Prostate gland (tissue), 2 donors: ENCODE results near the gene GPD1. TPM values are rescaled to one million over a fixed set of nuclear protein-coding genes. Genes with fewer than 3 reads are reported as not detected.
"Not testable (repeated sequence)": the region's sequence is repeated elsewhere in the genome, so short reads cannot be mapped to it uniquely, and the experiment has no call there.

Source experiments
- DNase-seq: peaks from one replicate; pipeline ENCODE4 v3.0.0-alpha.2; 2019; ENCODE audit warnings: low spot score
- H3K27ac ChIP-seq, 2 donors: fragments of 200-600 bp; sonication (generic); 2 replicates each; pipeline ENCODE4 v1.5.1; 2017 to 2019
- H3K27me3 ChIP-seq: fragments of 200-600 bp; sonication (generic); replicated peaks from 2 replicates; pipeline ENCODE4 v1.5.1; 2019; ENCODE audit not compliant: insufficient read depth
- H3K36me3 ChIP-seq, 2 donors: fragments of 200-600 bp; sonication (generic); 1 replicate in 1 of 2; 2 replicates in 1 of 2; pipeline versions ENCODE4 v1.5.1 to v1.8.1; 2017 to 2019
- H3K4me1 ChIP-seq: fragments of 200-600 bp; sonication (generic); replicated peaks from 2 replicates; pipeline ENCODE4 v1.5.1; 2019
- H3K4me3 ChIP-seq, 2 donors: fragments of 200-600 bp; sonication (generic); 2 replicates each; pipeline ENCODE4 v1.5.1; 2017 to 2019
- H3K9me3 ChIP-seq: fragments of 200-600 bp; sonication (generic); 2 replicates; pipeline ENCODE4 v1.5.1; 2017
- POLR2A ChIP-seq: fragments of 450-650 bp; IDR thresholded peaks from one replicate; pipeline ENCODE4 v1.6.1; 2016; ENCODE audit warnings: antibody characterized with exemption, mild to moderate bottlenecking
- POLR2AphosphoS5 ChIP-seq: sonication (generic); formaldehyde crosslinking; IDR thresholded peaks from one replicate; pipeline ENCODE4 v1.6.1; 2017; ENCODE audit warnings: antibody characterized with exemption
- WGBS: methylation state at CpG from one replicate; pipeline ENCODE4 v1.1.5; 2018; 5-methylcytosine and 5-hydroxymethylcytosine counted together
- intact Hi-C: fragments of 100-400 bp; cut with DNase I; formaldehyde crosslinking; loops from one replicate; pipeline ENCODE4 v1.14.2; 2022
- total RNA-seq, 2 donors: library from RNA; depleted of rRNA; stranded (reverse); fragments of >200 nt; gene quantifications; one replicate each; pipeline ENCODE4 v1.1.0, GENCODE V29; 2016
- TF ChIP-seq, protein P1 (sequence below), 4 experiments: fragments of 200-600 bp in 2 of 4; fragments of 450-650 bp in 2 of 4; sonication (generic) in 2 of 4; IDR thresholded peaks; 1 replicate in 3 of 4; 2 replicates in 1 of 4; pipeline ENCODE4 v1.5.1; 2016 to 2019; ENCODE audit warnings: antibody characterized with exemption in 4 of 4, mild to moderate bottlenecking in 2 of 4, moderate library complexity in 2 of 4

The GPD1 gene
- total RNA-seq, 2 donors from 2014 or later = 0.27 to 3.4 TPM

DNA sequence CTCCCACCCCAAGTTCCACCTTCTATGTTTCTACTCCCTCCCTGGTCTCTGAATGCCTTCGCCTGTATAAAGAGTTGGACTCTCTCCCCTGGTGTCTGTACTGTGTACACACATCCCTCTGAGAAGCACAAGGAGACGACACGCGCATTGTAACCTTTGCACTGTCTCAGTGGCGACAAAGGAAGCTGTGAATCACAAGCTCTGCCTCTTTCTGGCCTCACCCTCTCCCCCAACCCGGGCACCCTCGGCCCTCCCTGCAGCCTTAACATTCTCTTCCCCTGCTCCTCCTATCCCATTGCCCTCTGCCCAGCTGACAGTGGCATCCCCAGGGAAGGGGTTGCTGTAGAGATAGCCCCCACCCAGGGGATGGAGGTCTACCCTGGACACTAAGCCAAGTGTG, 21.2 kb upstream of the GPD1 start:
- no peak for DNase-seq
- H3K4me1 ChIP-seq = no peaks in the 10 kb centered on the region
- TF ChIP-seq POLR2AphosphoS5 (no peak), POLR2A (no peak)
- TF ChIP-seq, protein P1, sequence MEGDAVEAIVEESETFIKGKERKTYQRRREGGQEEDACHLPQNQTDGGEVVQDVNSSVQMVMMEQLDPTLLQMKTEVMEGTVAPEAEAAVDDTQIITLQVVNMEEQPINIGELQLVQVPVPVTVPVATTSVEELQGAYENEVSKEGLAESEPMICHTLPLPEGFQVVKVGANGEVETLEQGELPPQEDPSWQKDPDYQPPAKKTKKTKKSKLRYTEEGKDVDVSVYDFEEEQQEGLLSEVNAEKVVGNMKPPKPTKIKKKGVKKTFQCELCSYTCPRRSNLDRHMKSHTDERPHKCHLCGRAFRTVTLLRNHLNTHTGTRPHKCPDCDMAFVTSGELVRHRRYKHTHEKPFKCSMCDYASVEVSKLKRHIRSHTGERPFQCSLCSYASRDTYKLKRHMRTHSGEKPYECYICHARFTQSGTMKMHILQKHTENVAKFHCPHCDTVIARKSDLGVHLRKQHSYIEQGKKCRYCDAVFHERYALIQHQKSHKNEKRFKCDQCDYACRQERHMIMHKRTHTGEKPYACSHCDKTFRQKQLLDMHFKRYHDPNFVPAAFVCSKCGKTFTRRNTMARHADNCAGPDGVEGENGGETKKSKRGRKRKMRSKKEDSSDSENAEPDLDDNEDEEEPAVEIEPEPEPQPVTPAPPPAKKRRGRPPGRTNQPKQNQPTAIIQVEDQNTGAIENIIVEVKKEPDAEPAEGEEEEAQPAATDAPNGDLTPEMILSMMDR (IDR thresholded peaks at IDR 0.05) = no peak
- WGBS = 72% methylated on average over 7 of the region's 7 CpGs
- intact Hi-C loops = no loop called here
- no peaks in the 10 kb centered on the region for H3K9me3 ChIP-seq
- no peak overlapping the region for H3K27ac ChIP-seq
- H3K4me3 ChIP-seq = no peak overlapping the region
- no peaks in the 10 kb centered on the region for H3K36me3 ChIP-seq
- no peaks in the 10 kb centered on the region for H3K27me3 ChIP-seq

- no peak overlapping the region for H3K27ac ChIP-seq
- WGBS = 74% methylated on average over 1 of the region's 1 CpG
- TF ChIP-seq, protein P1 (IDR thresholded peaks at IDR 0.05) = no peak
- no peak for TF ChIP-seq POLR2A
- no peak for TF ChIP-seq POLR2AphosphoS5
- H3K9me3 ChIP-seq = no peaks in the 10 kb centered on the region
- intact Hi-C loops = no loop called here
- no peaks in the 10 kb centered on the region for H3K36me3 ChIP-seq
- no peaks in the 10 kb centered on the region for H3K27me3 ChIP-seq
- no peak overlapping the region for H3K4me3 ChIP-seq
- no peaks in the 10 kb centered on the region for H3K4me1 ChIP-seq
- DNase-seq = no peak
Observed at GRCh38 chr12:50083301-50083700, 20.5 kb upstream of the GPD1 start.

DNA sequence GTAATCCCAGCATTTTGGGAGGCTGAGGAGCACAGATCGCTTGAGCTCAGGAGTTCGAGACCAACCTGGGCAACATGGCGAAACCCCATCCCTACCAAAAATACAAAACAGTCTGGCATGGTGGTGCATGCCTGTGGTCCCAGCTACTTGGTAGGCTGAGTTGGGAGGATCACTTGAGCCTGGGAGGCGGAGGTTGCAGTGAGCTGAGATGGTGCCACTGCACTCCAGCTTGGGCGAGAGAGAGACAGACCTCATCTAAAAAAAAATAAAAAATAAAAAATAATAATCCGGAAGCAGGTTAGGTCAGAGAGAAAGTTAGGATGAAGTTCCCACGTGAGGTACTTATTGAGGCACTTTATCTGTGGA, 19.4 kb upstream of the GPD1 start:
- WGBS = 39% methylated on average over 7 of the region's 7 CpGs
- H3K36me3 ChIP-seq, H3K4me1 ChIP-seq, intact Hi-C loops, H3K27me3 ChIP-seq, H3K9me3 ChIP-seq, DNase-seq: not testable (repeated sequence)
- Histone ChIP-seq H3K4me3 (peak overlapping the region; percentile 91 to 99), H3K27ac (peak overlapping the region; percentile 95 to 97)

- Histone ChIP-seq H3K36me3 (peaks cover 0 to under 1% of the 10 kb centered on the region in 2 donors), H3K9me3 (no peaks in the 10 kb centered on the region), H3K4me1 (no peaks in the 10 kb centered on the region), H3K4me3 (peak within 1 kb of the TSS; percentile 91 to 99), H3K27ac (peak within 1 kb of the TSS; percentile 95 to 97), H3K27me3 (no peaks in the 10 kb centered on the region)
- under 1% methylated on average over 59 of the region's 69 CpGs for WGBS
- DNase-seq = peak; percentile 90
- TF ChIP-seq POLR2AphosphoS5 (peak; percentile 61), POLR2A (no peak)
- TF ChIP-seq, protein P1 (IDR thresholded peaks at IDR 0.05) = peak in 3 of 4 experiments; percentile 45 to 57 (median 53)
- intact Hi-C loops = loop anchor here (5.0 kb wide), 1 partner anchor 82 kb away; the partner anchor contains the start of gene CERS5
Observed at GRCh38 chr12:50084775-50085614, 18.8 kb upstream of the GPD1 start, which contains the start of gene SMARCD1. Gene SMARCD1, plus strand, starts transcription at chr12:50085342. Its CDS starts 28 bp downstream, at chr12:50085370.

DNA sequence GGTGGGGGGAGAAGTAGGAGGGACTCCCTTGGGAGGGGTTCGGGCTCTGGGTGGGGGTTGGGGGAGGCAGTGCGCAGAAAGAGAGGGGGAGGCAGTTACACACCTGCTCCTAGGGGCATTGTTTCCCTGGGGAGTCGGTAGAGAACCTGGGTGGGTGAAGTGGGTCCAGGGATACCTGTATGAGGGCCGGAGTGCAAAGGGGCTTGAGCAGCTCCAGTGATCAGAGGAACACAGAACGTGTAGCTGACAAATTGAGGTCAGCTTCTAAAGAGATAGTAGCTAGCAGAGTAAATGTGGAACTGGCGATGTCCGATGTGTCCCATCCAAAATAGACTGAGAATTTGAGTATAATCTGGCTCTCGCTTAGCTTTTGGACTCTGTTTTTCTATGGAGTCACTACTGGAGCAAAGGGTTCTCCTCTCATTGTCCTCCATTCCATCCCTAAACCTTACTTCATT, 18.2 kb upstream of the GPD1 start:
- TF ChIP-seq, protein P1 (IDR thresholded peaks at IDR 0.05) = no peak
- TF ChIP-seq POLR2AphosphoS5 = no peak
- no peak for TF ChIP-seq POLR2A
- Histone ChIP-seq H3K27me3 (no peaks in the 10 kb centered on the region), H3K36me3 (peaks cover 0 to 5% of the 10 kb centered on the region in 2 donors), H3K27ac (peak overlapping the region; percentile 95 to 97), H3K4me3 (peak overlapping the region; percentile 91 to 99), H3K4me1 (no peaks in the 10 kb centered on the region), H3K9me3 (no peaks in the 10 kb centered on the region)
- intact Hi-C loops = loop anchor here (5.0 kb wide), 1 partner anchor 82 kb away; the partner anchor contains the start of gene CERS5
- no peak for DNase-seq
- WGBS = 3% methylated on average over 8 of the region's 8 CpGs
